Measurements from ENCODE around the gene PRPS1. TPM values are rescaled to one million over a fixed set of nuclear protein-coding genes. Genes with fewer than 3 reads are reported as not detected.

PRPS1 gene
- total and polyA plus RNA-seq, 2 of the 13 experiments (the other 11 are each of a cell fraction or from before 2014, with no cell fraction given) = 33.7 to 54.4 TPM

GRCh38 chrX:107677909-107678308, 49.6 kb downstream of the PRPS1 start (continued):
- TF ChIP-seq SRSF1 (optimal IDR thresholded peaks at IDR 0.05; ENCODE audit: low read depth, low read length) (no peak), SMARCE1 (IDR thresholded peaks at IDR 0.05; ENCODE audit: borderline replicate concordance) (no peak), CENPBD1 (CRISPR knock-in tag; IDR thresholded peaks at IDR 0.05; ENCODE audit: borderline replicate concordance, low read depth) (no peak), SP4 (CRISPR knock-in tag; IDR thresholded peaks at IDR 0.05) (no peak), TERF1 (CRISPR knock-in tag; IDR thresholded peaks at IDR 0.05) (no peak), ZBTB3 (CRISPR knock-in tag; IDR thresholded peaks at IDR 0.05; ENCODE audit: borderline replicate concordance, low read depth) (no peak), ZIK1 (CRISPR knock-in tag; IDR thresholded peaks at IDR 0.05; ENCODE audit: borderline replicate concordance, low read depth) (no peak), POGK (CRISPR knock-in tag; conservative IDR thresholded peaks at IDR 0.05) (no peak), NFE2L2 (IDR thresholded peaks at IDR 0.05; ENCODE audit: low read length) (no peak), GZF1 (CRISPR knock-in tag; IDR thresholded peaks at IDR 0.05) (no peak), ZSCAN30 (CRISPR knock-in tag; IDR thresholded peaks at IDR 0.05) (no peak), ZNF264 (CRISPR knock-in tag; IDR thresholded peaks at IDR 0.05) (no peak)

All from HepG2 (cell line).